Measurements from ENCODE around the gene RTN4R.
"Not testable (repeated sequence)": the region's sequence is repeated elsewhere in the genome, so short reads cannot be mapped to it uniquely, and the experiment has no call there.

Gene RTN4R

GRCh38 chr22:20291604-20292063, 23.5 kb upstream of the RTN4R start:
- H3K27ac ChIP-seq (ENCODE audit: low read depth, low read length), result no peak overlapping the region
- H3K9me3 ChIP-seq (ENCODE audit: control insufficient read depth, insufficient read depth, low read length), result no peaks in the 10 kb centered on the region
- no peaks in the 10 kb centered on the region for H3K36me3 ChIP-seq (ENCODE audit: control insufficient read depth, insufficient read depth, low read length)
- no peak overlapping the region for H3K4me3 ChIP-seq (ENCODE audit: low read depth, low read length)
- no peak overlapping the region for H3K9ac ChIP-seq (ENCODE audit: low read depth, low read length)
- H3K27me3 ChIP-seq (ENCODE audit: control insufficient read depth, insufficient read depth, low read length), result peaks cover 4% of the 10 kb centered on the region; the same call in 1 of the 2 replicates
- H3K4me1 ChIP-seq (ENCODE audit: control insufficient read depth, insufficient read depth, low read length), result no peaks in the 10 kb centered on the region

- Histone ChIP-seq H3K9ac (ENCODE audit: low read depth, low read length) (no peak overlapping the region), H3K27ac (ENCODE audit: low read depth, low read length) (no peak overlapping the region)
These were observed 23.1 kb upstream of the RTN4R start for GRCh38 chr22:20291249-20291586.

GRCh38 chr22:20290578-20291248, 22.6 kb upstream of the RTN4R start:
- H3K9ac ChIP-seq (ENCODE audit: low read depth, low read length), result no peak overlapping the region
- no peaks in the 10 kb centered on the region for H3K9me3 ChIP-seq (ENCODE audit: control insufficient read depth, insufficient read depth, low read length)
- no peaks in the 10 kb centered on the region for H3K4me1 ChIP-seq (ENCODE audit: control insufficient read depth, insufficient read depth, low read length)
- no peak overlapping the region for H3K27ac ChIP-seq (ENCODE audit: low read depth, low read length)
- H3K4me3 ChIP-seq (ENCODE audit: low read depth, low read length), result no peak overlapping the region
- H3K27me3 ChIP-seq (ENCODE audit: control insufficient read depth, insufficient read depth, low read length), result no peaks in the 10 kb centered on the region
- H3K36me3 ChIP-seq (ENCODE audit: control insufficient read depth, insufficient read depth, low read length), result no peaks in the 10 kb centered on the region

More at GRCh38 chr22:20291249-20291586, 23.1 kb upstream of the RTN4R start:
- no peaks in the 10 kb centered on the region for H3K27me3 ChIP-seq (ENCODE audit: control insufficient read depth, insufficient read depth, low read length)
- no peaks in the 10 kb centered on the region for H3K36me3 ChIP-seq (ENCODE audit: control insufficient read depth, insufficient read depth, low read length)
- no peak overlapping the region for H3K4me3 ChIP-seq (ENCODE audit: low read depth, low read length)
- no peaks in the 10 kb centered on the region for H3K9me3 ChIP-seq (ENCODE audit: control insufficient read depth, insufficient read depth, low read length)
- no peaks in the 10 kb centered on the region for H3K4me1 ChIP-seq (ENCODE audit: control insufficient read depth, insufficient read depth, low read length)

GRCh38 chr22:20290045-20290392, 21.9 kb upstream of the RTN4R start:
- Histone ChIP-seq H3K9ac (ENCODE audit: low read depth, low read length) (no peak overlapping the region), H3K4me1 (ENCODE audit: control insufficient read depth, insufficient read depth, low read length) (no peaks in the 10 kb centered on the region), H3K27me3 (ENCODE audit: control insufficient read depth, insufficient read depth, low read length) (no peaks in the 10 kb centered on the region), H3K36me3 (ENCODE audit: control insufficient read depth, insufficient read depth, low read length) (no peaks in the 10 kb centered on the region), H3K27ac (ENCODE audit: low read depth, low read length) (no peak overlapping the region), H3K4me3 (ENCODE audit: low read depth, low read length) (no peak overlapping the region), H3K9me3 (ENCODE audit: control insufficient read depth, insufficient read depth, low read length) (no peaks in the 10 kb centered on the region)

GRCh38 chr22:20289182-20290044, 21.3 kb upstream of the RTN4R start:
- not testable (repeated sequence) for H3K36me3 ChIP-seq (ENCODE audit: control insufficient read depth, insufficient read depth, low read length); H3K4me1 ChIP-seq (ENCODE audit: control insufficient read depth, insufficient read depth, low read length); H3K9ac ChIP-seq (ENCODE audit: low read depth, low read length); H3K4me3 ChIP-seq (ENCODE audit: low read depth, low read length); H3K9me3 ChIP-seq (ENCODE audit: control insufficient read depth, insufficient read depth, low read length); H3K27ac ChIP-seq (ENCODE audit: low read depth, low read length); H3K27me3 ChIP-seq (ENCODE audit: control insufficient read depth, insufficient read depth, low read length)

- H3K4me1 ChIP-seq (ENCODE audit: control insufficient read depth, insufficient read depth, low read length); H3K9me3 ChIP-seq (ENCODE audit: control insufficient read depth, insufficient read depth, low read length); H3K9ac ChIP-seq (ENCODE audit: low read depth, low read length); H3K27me3 ChIP-seq (ENCODE audit: control insufficient read depth, insufficient read depth, low read length); H3K36me3 ChIP-seq (ENCODE audit: control insufficient read depth, insufficient read depth, low read length); H3K4me3 ChIP-seq (ENCODE audit: low read depth, low read length); H3K27ac ChIP-seq (ENCODE audit: low read depth, low read length): not testable (repeated sequence)
These were observed 18.8 kb upstream of the RTN4R start for GRCh38 chr22:20286784-20287423.

GRCh38 chr22:20286312-20286660, 18.2 kb upstream of the RTN4R start:
- H3K27me3 ChIP-seq (ENCODE audit: control insufficient read depth, insufficient read depth, low read length); H3K36me3 ChIP-seq (ENCODE audit: control insufficient read depth, insufficient read depth, low read length); H3K9ac ChIP-seq (ENCODE audit: low read depth, low read length); H3K4me1 ChIP-seq (ENCODE audit: control insufficient read depth, insufficient read depth, low read length); H3K4me3 ChIP-seq (ENCODE audit: low read depth, low read length); H3K27ac ChIP-seq (ENCODE audit: low read depth, low read length); H3K9me3 ChIP-seq (ENCODE audit: control insufficient read depth, insufficient read depth, low read length): not testable (repeated sequence)

- H3K4me1 ChIP-seq (ENCODE audit: control insufficient read depth, insufficient read depth, low read length); H3K36me3 ChIP-seq (ENCODE audit: control insufficient read depth, insufficient read depth, low read length); H3K27me3 ChIP-seq (ENCODE audit: control insufficient read depth, insufficient read depth, low read length); H3K9ac ChIP-seq (ENCODE audit: low read depth, low read length); H3K4me3 ChIP-seq (ENCODE audit: low read depth, low read length); H3K9me3 ChIP-seq (ENCODE audit: control insufficient read depth, insufficient read depth, low read length); H3K27ac ChIP-seq (ENCODE audit: low read depth, low read length): not testable (repeated sequence)
These were observed 17.6 kb upstream of the RTN4R start for GRCh38 chr22:20285473-20286311.

- H3K27me3 ChIP-seq (ENCODE audit: control insufficient read depth, insufficient read depth, low read length), result no peaks in the 10 kb centered on the region
- H3K9me3 ChIP-seq (ENCODE audit: control insufficient read depth, insufficient read depth, low read length), result no peaks in the 10 kb centered on the region
- no peak overlapping the region for H3K9ac ChIP-seq (ENCODE audit: low read depth, low read length)
These were observed 16.5 kb upstream of the RTN4R start for GRCh38 chr22:20284471-20285086.

GRCh38 chr22:20283674-20284066, 15.6 kb upstream of the RTN4R start:
- no peak overlapping the region for H3K4me3 ChIP-seq (ENCODE audit: low read depth, low read length)
- H3K9ac ChIP-seq (ENCODE audit: low read depth, low read length), result no peak overlapping the region
- no peak overlapping the region for H3K27ac ChIP-seq (ENCODE audit: low read depth, low read length)
- H3K9me3 ChIP-seq (ENCODE audit: control insufficient read depth, insufficient read depth, low read length), result no peaks in the 10 kb centered on the region
- H3K36me3 ChIP-seq (ENCODE audit: control insufficient read depth, insufficient read depth, low read length), result no peaks in the 10 kb centered on the region
- no peaks in the 10 kb centered on the region for H3K4me1 ChIP-seq (ENCODE audit: control insufficient read depth, insufficient read depth, low read length)
- H3K27me3 ChIP-seq (ENCODE audit: control insufficient read depth, insufficient read depth, low read length), result no peaks in the 10 kb centered on the region

More at GRCh38 chr22:20284471-20285086, 16.5 kb upstream of the RTN4R start:
- no peaks in the 10 kb centered on the region for H3K36me3 ChIP-seq (ENCODE audit: control insufficient read depth, insufficient read depth, low read length)
- no peak overlapping the region for H3K4me3 ChIP-seq (ENCODE audit: low read depth, low read length)
- no peak overlapping the region for H3K27ac ChIP-seq (ENCODE audit: low read depth, low read length)
- H3K4me1 ChIP-seq (ENCODE audit: control insufficient read depth, insufficient read depth, low read length), result no peaks in the 10 kb centered on the region
